HG02642 (cell line): ENCODE data around the gene PLEKHG3.

Source experiments
- ATAC-seq: cut with Tn5 transposase; IDR thresholded peaks from one replicate; pipeline ENCODE4 v1.9.1; 2021; ENCODE audit warnings: mild to moderate bottlenecking; ENCODE audit not compliant: unreplicated experiment, poor library complexity

PLEKHG3 gene

DNA sequence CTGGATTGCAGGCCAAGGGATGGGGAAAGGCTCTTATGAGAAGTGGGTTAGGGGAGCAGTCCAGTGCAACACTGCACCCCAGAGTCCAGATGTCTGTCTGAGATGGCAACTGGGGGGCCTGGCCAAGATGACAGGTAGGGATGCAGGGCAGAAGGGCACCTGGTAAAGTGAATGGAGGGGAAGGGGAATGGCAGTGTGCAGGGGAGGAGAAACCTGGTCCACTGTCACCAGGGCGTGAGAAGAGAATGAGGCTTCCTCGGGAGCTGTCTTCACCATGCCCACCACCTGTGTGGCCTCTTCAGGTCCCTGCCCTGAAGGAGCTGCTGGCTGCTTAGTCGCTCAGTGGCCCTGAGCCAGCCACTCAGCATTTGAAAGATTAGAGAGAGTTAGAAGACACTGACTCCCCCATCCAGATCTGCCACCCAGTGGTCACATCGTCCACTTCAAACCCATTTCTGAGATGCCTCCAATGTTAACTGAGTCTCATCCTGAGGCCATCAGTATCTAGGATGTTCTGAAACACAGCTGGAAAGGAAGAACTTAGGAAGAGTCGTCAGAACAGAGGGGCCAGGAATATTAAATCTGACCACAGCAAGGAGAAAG, 57.3 kb downstream of the PLEKHG3 start:
- ATAC-seq, result no peak

DNA sequence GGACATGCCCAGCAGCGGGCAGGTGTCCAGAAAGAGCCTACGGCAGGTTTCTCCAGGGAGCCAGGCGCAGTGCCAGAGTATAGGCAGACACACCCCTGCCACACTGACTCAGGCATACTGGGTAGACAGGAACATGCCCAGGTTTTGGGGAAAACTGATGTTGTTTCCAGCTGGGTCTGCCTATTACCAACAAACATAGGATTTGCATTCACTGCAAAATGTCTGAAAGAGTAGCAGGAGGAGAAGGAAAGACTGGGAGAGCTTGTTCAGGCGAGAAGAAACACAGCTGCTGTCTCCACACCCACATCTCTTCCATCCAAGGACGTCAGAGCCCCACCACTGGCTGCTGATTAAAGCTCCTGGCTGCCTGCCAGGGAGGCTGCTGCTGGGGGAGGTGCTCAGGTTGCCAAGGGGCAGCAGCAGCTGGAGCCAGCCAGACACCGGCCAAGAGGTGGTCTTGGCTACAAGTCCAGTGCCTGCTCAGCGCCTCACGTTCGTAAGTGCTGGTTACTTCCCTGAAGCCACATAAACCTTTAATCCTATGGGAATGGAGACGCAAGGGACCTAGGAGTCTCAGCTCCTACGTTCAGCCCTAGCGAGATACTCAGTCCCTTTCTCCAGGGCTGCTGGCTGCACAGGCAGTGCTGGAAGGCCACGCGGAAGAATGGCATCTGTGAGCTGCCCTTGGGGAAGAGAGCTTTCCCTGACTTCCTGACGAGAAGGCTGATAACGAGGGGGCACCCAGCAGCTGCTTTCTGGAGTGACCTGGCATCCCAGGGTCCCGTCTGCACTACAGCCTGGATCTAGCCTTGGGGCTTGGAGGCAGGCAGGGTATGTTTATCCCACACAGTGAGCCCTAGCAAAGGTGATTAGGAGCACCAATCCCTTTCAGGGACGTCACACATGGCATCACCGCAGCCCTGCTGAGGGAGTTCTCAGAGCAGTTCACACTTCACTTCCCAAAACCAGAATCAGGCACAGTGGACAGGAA, 58.1 kb downstream of the PLEKHG3 start:
- no peak for ATAC-seq

DNA sequence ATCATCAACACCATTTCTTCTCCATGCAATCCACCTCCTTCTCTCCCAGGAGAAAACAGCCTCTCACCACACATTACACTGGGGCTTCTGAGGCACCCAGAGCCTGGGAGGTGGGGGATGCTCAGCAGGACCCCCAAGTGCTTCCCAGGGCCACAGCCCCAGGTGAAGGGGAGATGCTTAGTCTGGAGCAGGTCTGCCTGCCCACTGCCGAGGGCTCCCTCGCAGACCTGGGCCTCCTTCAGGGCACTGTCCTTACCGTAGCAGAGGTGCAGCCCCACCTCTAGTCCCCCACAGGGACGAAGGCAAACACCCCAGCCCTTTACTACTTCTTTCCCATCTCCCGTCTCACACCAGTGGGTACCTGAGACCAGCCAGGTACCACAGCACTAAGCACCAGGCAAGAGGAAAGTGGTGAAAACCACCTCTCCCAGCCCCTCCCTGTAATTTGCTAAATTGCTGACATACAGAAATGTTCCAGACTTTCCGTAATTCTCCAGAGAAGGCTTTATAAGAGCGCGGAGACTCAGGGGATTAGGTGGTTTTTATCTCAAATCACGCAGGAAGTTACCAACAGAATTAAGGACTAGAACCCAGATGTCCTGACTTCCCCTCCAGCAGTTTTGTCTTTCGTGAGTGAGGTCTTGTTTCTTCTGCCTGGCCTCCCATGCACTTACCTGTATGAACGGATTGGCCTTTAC, 59.0 kb downstream of the PLEKHG3 start:
- no peak for ATAC-seq

DNA sequence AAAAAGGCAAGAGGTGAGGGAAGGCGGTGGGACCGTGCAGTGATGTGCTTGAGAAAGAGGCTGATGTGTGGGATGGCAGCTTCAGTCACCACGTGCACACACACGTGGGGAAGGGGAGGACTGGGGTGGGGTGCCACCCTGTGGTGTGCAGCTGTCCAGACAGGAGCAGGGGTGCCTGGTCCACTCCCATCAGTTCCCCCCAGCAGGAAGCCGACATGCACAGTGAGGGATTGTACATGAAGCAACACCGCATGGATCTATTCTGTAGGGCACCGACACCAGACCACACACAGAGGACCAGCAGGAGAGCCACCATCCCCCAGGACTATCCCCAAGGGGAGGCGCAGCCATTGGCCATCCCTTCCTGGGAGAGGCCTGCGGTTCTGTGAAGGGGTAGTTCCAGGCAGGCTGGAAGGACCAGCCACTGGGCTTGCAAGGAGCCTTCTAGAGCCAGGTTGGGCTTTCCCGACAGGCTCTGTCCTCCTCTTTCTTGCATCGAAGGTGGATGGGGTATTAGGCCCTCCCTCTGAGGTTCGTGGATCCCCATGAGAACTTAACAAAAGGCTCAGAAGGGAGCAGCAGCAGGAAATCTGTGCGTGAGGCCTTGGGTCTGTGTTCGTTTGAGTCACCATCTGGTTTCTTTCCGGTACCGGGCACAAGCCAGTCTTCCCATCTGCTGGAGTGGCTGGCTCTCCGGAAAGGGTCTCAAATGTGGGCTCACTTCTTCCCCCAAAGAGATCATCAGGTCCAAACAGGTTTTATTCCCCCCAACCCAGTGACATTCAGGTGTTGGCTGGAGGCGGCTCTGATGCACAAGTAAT, 59.8 kb downstream of the PLEKHG3 start:
- ATAC-seq, result no peak

DNA sequence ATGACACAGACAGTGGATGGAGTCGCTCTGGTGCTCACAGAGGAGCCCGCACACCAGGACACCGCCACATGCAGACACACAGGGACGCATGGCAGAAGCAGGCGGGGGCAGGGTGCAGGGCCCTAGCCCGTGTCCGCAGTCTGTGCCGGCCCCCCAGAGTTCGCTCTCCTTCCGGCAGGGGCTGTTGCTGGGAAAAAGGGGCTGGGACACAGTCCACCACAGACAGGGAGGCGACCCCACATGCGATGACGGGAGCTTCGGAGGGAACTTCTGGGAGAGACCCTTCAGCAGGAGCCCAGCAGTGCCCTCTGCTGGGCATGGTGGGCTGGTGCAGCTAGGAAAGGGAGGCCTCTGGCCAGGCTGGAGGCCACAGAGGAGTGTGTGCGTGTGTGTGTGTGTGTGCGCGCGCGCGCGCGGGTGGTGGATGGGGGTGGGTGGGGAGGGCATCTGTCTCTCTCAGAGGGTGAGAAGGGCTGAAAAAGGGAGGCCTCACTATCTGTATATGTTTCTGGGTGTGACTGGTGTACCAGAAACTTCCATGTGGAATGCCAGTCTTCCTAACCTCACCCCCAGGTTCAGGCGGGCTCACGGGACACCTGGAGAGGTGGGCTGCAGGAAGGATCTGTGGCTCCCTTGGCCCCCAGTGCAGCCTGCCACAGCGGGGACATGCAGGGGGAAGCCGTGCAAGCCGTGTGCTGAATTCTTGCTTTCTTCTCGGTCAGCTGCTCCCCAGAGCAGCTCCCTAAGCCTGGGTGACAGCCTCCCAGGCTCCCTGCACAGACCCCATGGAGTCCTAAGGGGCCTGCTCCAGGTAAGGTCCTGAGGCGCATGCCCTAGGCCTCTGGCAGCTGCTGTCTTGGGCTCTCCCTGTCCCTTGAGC, 60.7 kb downstream of the PLEKHG3 start:
- ATAC-seq, result peak; percentile 60

DNA sequence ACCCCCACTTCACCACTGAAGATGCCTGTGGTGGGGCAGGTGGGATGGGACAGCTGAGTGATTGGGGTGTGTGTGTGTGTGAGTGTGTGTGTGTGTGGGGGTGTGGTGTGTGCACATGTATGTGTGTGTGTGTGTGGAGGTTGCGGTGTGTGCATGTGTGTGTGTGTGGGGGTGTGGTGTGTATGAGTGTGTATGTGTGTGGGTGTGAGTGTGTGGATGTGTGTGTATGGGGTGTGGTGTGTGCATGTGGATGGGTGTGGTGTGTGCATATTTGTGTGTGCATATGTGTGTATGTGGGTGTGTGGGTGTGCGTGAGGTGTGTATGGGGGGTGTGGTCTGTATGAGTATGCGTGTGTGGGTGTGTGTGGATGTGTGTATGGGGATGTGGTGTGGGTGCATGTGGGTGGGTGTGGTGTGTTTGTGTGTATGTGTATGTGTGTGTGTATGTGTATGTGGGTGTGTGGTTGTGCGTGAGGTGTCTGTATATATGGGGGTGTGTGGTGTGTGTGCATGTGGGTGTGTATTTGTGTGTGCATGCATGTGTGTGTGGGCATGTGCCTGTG, 61.6 kb downstream of the PLEKHG3 start:
- no peak for ATAC-seq

DNA sequence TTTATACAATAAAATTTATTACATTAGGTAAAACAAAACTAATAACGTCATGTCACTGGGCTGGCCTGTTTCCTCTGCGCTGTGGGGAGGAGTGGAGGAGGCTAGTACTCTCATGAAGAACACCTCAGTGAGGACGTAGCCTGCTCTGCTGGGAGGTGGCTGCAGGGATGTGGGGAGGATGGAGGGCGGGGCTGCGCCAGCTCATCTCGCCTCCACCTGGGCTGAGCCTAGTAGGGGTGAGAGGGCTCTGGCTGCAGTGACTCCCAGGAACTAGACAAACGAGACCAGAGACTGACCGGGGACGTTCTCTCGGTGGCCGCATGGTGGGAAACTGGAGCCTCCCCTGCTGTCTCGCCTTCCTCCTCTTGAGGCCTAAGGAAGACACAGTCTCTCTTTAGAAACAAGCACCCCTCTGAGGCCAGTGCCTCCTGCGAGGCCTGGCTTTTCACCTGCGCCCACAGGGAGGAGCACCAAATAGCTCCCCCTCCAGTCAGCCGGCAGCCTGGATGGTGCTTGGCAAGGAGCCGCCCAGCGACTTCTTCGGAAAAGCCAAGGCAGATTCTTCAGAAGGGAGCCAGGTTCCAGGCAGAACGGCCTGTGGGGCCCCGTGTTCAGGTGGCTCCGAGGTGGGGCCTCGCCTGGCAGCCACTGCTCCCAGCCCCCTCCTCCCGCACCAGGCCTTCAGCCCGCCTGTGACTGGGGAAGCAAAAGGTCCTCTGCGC, 62.4 kb downstream of the PLEKHG3 start:
- no peak for ATAC-seq

DNA sequence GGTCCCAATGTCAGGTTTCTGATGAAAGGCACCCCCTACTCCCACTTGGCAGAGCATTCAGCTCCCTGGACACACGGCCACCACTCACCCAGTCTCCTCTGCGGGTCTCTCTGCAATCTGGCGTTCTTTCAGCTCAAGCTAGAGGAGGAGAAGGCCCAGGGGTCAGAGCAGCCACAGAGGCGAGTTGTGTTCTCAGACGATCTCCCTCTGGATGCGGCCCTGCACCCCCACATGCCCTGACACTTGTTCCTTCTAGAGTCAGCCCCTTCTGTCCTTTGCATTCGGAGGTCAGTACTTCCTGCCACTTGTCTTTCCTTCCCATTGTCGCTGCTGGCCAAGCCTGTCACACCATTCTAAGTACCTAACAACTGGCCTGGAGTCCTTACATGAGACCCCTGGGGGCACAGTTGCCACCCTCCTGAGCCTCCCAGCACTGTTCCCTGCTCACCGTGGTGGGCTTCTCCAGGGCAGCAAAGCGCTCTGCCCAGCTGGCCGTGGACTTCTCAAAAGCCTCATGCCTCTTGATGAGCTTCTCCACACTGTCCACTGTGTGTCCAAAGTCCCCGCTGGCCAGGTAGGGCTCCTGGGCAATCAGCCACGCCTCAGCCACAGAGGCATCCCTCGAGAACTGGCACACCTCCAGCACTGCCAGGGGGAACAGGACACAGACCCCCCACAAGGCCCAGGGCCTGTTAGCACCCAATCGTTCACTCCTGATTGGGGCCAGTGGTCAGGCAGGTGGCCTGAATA, 63.2 kb downstream of the PLEKHG3 start:
- no peak for ATAC-seq

DNA sequence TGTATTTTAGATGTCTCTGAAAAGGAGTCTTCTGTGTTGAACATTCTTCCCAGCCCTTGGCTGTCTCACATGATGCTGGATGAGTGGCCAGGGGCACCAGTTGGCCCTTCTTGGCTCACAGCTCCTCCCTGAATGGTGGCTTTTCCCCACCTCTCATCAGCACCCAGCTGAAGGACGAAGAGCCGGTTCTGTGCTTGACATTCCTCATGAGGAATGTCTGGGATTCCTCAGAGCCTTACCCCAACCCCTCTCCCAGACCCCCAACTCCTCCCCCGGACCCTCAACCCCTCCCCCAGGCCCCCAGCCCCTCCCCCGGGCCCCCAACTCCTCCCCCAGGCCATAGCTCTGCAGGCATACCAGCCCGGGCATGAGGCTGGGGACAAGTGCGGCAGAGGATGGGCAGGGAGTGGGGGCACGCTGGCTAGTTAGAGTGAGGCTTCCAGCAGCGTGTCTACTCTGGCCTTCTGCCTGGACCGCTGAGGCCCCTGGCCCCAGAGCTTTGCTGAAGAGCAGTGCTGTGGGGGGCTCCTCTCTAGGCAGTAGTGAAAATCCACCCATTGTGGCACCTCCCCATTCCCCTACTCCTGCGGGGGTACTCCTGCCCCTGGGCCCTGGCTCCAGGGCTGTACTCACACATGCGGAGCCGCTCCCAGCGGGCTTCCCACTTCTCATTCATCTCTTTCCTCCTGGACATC, 64.3 kb downstream of the PLEKHG3 start:
- ATAC-seq, result no peak

DNA sequence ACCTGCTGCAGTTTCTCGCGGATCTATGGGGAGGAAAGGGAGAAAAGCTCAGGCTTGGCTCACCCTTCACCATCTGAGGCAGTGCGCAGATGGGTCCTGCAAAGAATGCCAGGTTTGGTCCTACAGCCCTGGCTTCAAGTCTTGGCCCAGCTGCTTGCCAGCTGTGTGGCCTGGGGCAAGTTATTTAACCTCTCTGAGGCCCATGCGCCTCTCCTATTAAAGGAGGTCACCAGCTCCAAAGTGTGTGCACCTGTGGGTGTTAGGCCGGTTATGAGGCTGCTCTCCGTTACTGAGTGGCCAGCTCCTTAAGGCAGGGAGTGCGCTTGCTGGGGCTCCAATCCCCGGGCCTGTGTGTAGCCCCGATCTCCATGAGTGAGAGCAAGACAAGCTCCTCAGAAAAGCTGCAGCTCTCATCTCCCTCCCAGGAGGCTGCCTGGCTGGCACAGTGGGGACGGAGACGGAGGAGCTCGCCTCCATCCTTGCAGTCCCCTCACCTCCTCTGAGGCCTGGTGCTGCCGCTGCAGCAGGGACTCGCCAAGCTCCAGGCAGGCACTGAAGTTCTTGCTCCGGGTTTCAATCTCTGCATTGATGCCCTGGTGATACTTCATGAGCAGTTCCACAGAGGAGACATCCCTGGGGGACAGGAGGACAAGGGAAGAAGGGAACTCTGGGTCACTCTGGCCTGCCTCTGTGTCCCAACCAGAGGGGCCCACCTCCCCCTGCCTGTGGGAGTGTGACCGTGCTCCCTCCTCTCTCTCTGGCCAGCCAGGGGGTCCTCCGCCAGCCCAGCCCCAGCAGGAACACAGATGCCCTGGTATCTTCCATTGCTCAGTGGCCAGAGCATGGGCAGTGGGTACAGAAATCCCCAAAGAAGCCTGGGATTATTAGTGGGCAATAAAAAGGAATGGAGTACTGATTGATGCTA, 65.1 kb downstream of the PLEKHG3 start:
- no peak for ATAC-seq

DNA sequence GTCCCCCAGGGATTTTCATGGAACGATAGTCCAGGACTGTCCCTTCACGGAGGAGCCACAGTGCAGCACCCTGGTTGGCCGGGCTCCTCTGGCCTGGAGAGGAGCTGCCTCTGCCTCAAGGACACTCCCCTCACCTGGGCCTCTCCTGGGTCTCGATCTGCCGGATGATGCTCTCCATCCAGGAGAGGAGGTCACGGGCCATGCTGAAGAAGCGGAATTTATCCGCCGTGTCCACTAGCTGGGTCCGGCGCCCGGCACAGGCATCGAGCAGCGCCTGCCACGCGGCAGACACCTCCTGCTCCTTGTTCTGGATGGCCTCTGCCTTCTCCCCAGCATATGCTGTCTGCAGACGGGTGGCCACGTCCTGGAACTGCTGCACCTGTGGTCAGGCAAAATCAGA, 66.5 kb downstream of the PLEKHG3 start:
- no peak for ATAC-seq

DNA sequence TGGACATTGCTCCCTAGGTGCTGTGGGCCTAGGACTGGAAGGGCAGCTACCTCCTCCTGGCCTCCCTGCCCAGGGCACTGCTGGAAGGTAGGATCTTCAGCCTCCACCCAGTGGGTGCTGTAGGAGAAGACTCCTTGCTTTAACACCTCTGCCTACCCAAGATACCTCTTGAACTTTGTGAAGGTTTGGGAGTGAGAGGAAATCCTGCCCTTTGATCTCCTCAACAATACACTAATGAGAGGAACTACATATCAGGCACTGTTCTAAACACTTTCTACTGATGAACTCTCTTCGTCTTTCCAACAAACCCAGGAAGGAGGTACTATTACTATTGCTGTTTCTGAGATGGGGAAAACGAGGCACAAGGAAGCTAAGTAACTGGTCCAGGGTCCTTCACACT, 66.9 kb downstream of the PLEKHG3 start:
- no peak for ATAC-seq

DNA sequence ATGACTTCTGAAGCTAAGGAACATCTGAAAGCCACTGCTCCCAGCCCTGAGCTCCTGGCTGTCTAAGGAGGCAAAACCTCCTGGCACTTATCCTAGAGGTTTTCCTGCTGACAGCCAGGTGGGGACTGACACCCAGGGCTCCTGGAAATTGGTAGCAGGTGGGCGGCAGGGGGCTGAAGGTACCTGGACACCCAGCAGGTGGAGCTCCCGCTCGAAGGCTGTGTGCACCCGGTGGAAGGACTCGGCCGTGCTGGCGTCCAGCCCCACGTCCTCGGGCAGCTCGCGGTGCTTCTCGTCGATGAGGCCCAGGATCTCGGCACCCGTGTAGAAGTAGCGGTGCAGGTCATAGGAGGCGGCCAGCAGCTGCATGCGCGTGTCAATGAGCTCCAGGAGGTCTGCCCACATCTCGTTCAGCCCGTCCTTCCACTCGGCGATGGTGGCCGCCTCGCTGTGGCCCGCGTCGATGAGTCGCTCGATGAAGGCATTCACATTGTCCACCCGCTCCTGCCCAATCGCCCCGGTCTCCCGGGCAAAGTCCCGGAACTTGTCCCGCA, 68.2 kb downstream of the PLEKHG3 start:
- no peak for ATAC-seq

DNA sequence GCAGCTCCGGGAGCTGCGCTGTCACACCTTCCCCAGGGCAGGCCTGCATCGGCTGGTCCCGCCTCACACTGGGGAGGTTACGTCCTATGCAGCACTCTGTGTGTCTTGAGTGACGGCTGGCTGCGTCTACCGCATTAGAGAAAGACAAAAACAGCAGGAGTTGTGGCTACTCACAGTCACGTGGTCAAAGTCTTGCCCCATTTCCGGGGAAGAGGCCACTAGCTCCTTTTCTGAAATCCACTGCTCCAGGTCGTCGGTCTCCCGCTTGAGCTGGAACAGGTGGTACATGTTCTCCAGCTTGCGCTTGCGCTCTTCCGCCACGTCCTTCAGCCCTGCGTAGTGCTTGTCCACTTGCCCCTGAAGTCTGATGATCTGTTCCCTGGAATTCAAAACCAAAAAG, 68.8 kb downstream of the PLEKHG3 start:
- no peak for ATAC-seq

DNA sequence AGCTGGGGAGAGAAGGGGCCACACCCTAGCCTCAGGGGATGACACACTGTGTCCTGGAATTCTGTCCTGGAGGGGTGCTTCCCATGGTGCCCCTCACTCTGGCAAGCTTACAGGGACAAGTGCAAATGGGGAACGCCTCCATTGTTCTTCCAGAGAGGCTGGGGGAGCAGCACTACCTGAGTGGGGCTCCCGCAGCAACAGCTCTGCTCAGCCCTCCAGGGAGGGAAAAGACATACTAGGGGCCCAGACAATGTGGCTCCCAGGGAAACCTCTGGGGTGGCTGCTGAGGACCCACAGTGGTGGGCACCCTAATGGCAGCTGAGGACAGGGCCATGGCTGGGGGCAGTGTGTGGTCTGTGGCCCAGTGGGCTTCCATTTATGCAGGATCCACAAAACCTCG, 69.4 kb downstream of the PLEKHG3 start:
- ATAC-seq, result no peak

DNA sequence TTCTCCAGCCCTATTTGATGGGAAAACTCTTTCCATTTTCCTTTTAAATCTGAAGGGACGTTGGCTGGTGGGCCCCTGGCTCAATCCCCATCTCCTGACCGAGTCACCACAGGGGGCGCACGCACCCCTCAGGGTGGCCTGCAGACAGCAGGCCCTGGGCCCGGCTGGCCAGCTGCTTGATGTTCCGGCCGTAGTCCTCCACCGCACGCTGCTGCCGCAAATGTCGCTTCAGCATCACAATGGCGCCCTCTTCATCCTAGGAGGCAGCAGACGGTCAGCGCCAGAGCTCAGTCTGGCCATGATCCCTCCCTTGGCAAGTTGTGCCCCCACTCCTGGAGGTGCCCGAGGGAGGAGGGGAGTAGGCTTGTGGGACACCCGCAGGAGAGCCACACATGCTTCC, 70.0 kb downstream of the PLEKHG3 start:
- ATAC-seq, result no peak
